ENCODE measurements around the gene SSX2IP.

DNA sequence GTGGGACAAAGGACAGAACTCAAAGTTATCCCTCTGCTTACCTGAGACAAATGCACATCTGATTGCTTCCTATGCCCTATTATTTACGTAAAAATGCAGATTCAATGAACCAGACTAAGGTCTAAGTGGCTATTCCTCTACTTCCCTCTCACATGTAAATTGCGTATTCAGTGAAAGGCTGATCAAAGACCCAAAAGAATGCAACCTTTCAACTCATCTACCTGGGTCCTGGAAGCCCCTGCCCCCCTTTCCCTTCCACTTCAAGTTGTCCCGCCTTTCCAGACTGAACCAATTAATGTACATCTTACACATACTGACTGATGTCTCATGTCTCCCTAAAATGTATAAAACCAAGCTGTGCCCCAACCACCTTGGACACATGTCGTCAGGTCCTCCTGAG is 14.6 kb downstream of the SSX2IP start:
- TF ChIP-seq ZNF274 (IDR thresholded peaks at IDR 0.05; ENCODE audit: low read depth, low read length), result no peak
- no peak for TF ChIP-seq YY1 (IDR thresholded peaks at IDR 0.05; ENCODE audit: insufficient read depth, insufficient read length)
- TF ChIP-seq SUZ12 (IDR thresholded peaks at IDR 0.05; ENCODE audit: extremely low read depth, insufficient read depth, insufficient read length), result no peak
